ENCODE data around the gene DHRS13.
A peak's percentile ranks its signal among the peaks of the same experiment; 100 is the strongest.

Gene DHRS13

DNA sequence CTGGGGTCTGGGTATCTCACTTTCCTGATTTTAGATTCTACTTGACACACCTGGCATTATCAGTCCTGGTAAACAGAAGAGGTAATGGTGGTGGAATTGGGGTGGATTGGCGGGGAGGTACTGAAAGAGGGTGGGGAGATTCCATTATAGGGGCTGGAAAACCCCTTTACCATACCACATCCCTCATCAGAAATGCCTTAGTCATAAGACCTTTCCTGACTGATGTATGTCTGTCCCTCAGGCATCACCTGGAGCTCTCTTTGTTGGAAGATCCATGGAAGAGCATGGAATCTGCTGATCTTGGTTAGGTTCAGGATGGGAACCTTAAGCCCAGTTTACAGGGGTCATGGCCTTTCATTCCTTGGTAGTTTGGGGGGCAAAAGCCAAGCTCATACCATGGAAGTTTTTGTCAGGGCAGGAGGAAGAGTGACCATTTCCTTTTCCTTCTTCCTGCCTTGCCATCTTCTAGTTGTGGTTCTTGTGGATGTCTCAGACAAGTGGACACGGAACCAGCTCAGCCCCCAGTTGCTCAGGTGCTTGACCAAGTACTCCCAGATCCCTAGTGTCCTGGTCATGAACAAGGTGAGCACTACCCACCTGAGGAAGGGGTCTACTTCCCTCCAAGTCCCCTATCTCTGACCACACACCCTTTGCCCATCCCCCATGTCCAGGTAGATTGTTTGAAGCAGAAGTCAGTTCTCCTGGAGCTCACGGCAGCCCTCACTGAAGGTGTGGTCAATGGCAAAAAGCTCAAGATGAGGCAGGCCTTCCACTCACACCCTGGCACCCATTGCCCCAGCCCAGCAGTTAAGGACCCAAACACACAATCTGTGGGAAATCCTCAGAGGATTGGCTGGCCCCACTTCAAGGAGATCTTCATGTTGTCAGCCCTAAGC, 44.7 kb downstream of the DHRS13 start:
- DNase-seq (ENCODE audit: low read depth), result no peak

GRCh38 chr17:28856028-28856574, 46.8 kb downstream of the DHRS13 start:
- DNase-seq (ENCODE audit: low read depth), result no peak

- no peak for DNase-seq (ENCODE audit: low read depth)
Measured at GRCh38 chr17:28855336-28855679, 47.6 kb downstream of the DHRS13 start.

GRCh38 chr17:28854457-28855335, 48.2 kb downstream of the DHRS13 start, which contains the start of gene ERAL1:
TSS of gene ERAL1 (plus strand) at chr17:28855016. CDS start at chr17:28855035, 19 bp downstream.
- peak; percentile 70 for DNase-seq (ENCODE audit: low read depth)

DNA sequence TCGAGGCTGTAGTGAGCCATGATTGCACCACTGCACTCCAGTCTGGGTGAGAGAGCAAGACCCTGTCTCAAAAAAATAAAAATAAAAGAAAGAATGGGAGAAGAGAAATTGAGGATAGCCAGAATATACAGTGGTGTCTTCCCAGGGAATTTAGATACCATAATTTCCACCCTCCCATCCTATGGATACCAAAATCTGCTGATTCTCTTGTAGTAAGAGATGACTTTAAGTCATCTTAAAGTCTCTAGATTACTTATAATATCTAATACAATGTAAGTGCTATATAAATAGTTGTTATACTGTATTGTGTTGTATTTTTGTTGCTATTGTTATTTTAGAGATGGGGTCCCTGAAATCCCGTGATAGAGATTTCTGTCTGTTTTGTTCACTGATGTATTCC, 49.6 kb downstream of the DHRS13 start:
- DNase-seq (ENCODE audit: low read depth), result no peak

DNA sequence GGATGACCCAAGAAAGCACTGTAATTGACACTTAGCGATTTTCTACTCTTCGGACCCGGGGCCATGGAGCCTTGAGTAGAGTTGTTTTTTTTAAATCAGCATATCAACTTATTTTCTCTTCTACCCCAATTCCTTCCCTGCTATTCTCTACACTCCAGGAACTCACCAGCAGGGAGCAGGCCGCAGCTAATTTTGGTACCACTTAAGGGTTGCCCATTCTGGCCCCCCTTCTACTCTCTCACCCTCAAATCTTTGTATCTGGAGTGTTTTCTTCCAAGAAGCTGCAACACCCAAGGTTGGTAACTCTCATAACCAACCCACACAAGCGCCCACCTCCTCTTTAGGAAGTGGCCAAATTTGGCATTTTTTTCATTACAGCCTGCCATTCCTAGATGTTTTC, 53.6 kb downstream of the DHRS13 start:
- DNase-seq (ENCODE audit: low read depth), result no peak

DNA sequence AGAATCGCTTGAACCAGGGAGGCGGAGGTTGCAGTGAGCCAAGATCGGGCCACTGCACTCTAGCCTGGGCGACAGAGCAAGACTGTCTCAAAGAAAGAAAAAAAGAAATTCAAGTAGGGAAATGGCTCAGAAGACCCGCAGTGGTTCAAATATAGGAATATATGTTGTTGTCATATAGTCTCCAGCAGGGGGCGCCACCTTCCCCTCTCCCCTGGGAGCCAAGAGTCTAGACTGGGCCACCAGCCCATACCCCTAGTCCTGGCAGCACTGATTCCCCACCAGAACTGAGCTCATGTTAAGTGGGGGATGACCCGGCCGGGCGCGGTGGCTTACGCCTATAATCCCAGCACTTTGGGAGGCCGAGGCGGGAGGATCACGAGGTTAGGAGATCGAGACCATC, 54.2 kb downstream of the DHRS13 start:
- peak; percentile 41 for DNase-seq (ENCODE audit: low read depth)

All from activated T-cell treated with anti-CD3 and anti-CD28 coated beads for 1 hour (primary cell).